Omental fat pad (tissue), 4 donors: ENCODE results near the gene MTA1. TPM values are rescaled to one million over a fixed set of nuclear protein-coding genes. Genes with fewer than 3 reads are reported as not detected.

Experiments
- ATAC-seq: fragments of 150-250 bp; one replicate; pipeline ENCODE4 v1.9.1; 2016; ENCODE audit warnings: mild to moderate bottlenecking, moderate library complexity; ENCODE audit not compliant: low FRiP score
- DNase-seq: peaks from one replicate; pipeline ENCODE4 v3.0.0-alpha.2; 2019; ENCODE audit warnings: low spot score
- total RNA-seq, 4 donors: library from RNA; depleted of rRNA; stranded (reverse); fragments of >200 nt; gene quantifications; one replicate each; pipeline ENCODE4 v1.1.0, GENCODE V29; 2016
- TF ChIP-seq, protein P1 (sequence below), 3 donors: fragments of 450-650 bp; IDR thresholded peaks; one replicate each; pipeline ENCODE4 v1.5.1; 2016 to 2017; ENCODE audit warnings: antibody characterized with exemption in 3 of 3, mild to moderate bottlenecking in 3 of 3, moderate library complexity in 2 of 3

Gene MTA1
- total RNA-seq, 4 donors from 2014 or later: 35.4 to 72.5 (median 59.7) TPM

GRCh38 chr14:105519946-105520698 is 100.5 kb downstream of the MTA1 start:
- no peak for DNase-seq
- TF ChIP-seq, protein P1, sequence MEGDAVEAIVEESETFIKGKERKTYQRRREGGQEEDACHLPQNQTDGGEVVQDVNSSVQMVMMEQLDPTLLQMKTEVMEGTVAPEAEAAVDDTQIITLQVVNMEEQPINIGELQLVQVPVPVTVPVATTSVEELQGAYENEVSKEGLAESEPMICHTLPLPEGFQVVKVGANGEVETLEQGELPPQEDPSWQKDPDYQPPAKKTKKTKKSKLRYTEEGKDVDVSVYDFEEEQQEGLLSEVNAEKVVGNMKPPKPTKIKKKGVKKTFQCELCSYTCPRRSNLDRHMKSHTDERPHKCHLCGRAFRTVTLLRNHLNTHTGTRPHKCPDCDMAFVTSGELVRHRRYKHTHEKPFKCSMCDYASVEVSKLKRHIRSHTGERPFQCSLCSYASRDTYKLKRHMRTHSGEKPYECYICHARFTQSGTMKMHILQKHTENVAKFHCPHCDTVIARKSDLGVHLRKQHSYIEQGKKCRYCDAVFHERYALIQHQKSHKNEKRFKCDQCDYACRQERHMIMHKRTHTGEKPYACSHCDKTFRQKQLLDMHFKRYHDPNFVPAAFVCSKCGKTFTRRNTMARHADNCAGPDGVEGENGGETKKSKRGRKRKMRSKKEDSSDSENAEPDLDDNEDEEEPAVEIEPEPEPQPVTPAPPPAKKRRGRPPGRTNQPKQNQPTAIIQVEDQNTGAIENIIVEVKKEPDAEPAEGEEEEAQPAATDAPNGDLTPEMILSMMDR (IDR thresholded peaks at IDR 0.05): no peak
- no peak for ATAC-seq

Other genes with a start within 250 kb of the MTA1 start
- 10 to 100 TPM; 12.1 to 22.3 (median 16.6) TPM for gene NUDT14, start 238.5 kb upstream of the MTA1 start, total RNA-seq
- 10 to 100 TPM; 63.9 to 95.4 (median 67.9) TPM for gene BTBD6, start 171.3 kb upstream of the MTA1 start, total RNA-seq
- gene BRF1, start 118.8 kb upstream of the MTA1 start, total RNA-seq: 10 to 100 TPM; 22.8 to 46.5 (median 30.7) TPM
- gene PACS2, start 105.1 kb upstream of the MTA1 start, total RNA-seq: 10 to 100 TPM; 47.5 to 78.5 (median 68.9) TPM
- under 1 TPM in 2 of 4 donors, not detected in 2; 0.24 to 0.47 TPM for gene TEX22, start 21.3 kb upstream of the MTA1 start, total RNA-seq
- 100 to 1,000 TPM in 2 of 4 donors, 10 to 100 TPM in 2; 63.4 to 177 (median 122) TPM for gene CRIP2, start 55.0 kb downstream of the MTA1 start, total RNA-seq
- 10 to 100 TPM; 18.5 to 88.6 (median 43.9) TPM for gene CRIP1, start 67.1 kb downstream of the MTA1 start, total RNA-seq
- gene TEDC1, start 71.4 kb downstream of the MTA1 start, total RNA-seq: 10 to 100 TPM in 2 of 4 donors, 1 to 10 TPM in 2; 2.8 to 18.9 (median 7.4) TPM
- gene TMEM121, start 106.8 kb downstream of the MTA1 start, total RNA-seq: 1 to 10 TPM; 3.5 to 5.6 (median 4.1) TPM